DOHH2 (cell line): ENCODE measurements around the gene RPN1.
"Not testable (repeated sequence)": the region's sequence is repeated elsewhere in the genome, so short reads cannot be mapped to it uniquely, and the experiment has no call there.

Source experiments
- CTCF ChIP-seq: fragments of 200-600 bp; sonication (generic); IDR thresholded peaks from one replicate; pipeline ENCODE4 v1.5.1; 2014; ENCODE audit warnings: antibody characterized with exemption, mild to moderate bottlenecking, low read depth, low read length; ENCODE audit not compliant: poor library complexity, severe bottlenecking
- EZH2phosphoT487 ChIP-seq: fragments of 200-600 bp; sonication (generic); IDR thresholded peaks from 2 replicates; pipeline ENCODE4 v1.6.1; 2017; ENCODE audit warnings: borderline replicate concordance, mild to moderate bottlenecking, antibody characterized with exemption, low read length, moderate library complexity, mixed read lengths

DNA sequence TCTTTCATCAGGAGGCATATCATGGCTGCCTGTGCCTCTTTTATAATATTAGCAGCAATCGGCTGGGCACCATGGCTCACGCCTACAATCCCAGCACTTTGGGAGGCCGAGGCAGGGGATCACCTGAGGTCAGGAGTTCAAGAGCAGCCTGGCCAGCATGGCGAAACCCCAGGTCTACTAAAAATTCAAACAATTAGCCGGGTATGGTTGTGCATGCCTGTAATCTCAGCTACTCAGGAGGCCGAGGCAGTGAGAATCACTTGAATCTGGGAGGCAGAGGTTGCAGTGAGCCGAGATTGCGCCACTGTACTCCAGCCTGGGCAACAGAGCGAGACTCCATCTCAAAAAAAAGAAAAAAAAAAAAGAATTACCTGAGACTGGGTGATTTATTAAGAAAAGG lies 64.2 kb downstream of the RPN1 start:
- not testable (repeated sequence) for TF ChIP-seq CTCF, EZH2phosphoT487
